ENCODE measurements around the gene WDR37. TPM values are rescaled to one million over a fixed set of nuclear protein-coding genes. Genes with fewer than 3 reads are reported as not detected.
A peak's percentile ranks its signal among the peaks of the same experiment; 100 is the strongest.

Gene WDR37
- total and polyA plus RNA-seq, 2 donors (not counting 1 experiment from before 2014, with no cell fraction given), result 17.3 to 33.2 TPM

DNA sequence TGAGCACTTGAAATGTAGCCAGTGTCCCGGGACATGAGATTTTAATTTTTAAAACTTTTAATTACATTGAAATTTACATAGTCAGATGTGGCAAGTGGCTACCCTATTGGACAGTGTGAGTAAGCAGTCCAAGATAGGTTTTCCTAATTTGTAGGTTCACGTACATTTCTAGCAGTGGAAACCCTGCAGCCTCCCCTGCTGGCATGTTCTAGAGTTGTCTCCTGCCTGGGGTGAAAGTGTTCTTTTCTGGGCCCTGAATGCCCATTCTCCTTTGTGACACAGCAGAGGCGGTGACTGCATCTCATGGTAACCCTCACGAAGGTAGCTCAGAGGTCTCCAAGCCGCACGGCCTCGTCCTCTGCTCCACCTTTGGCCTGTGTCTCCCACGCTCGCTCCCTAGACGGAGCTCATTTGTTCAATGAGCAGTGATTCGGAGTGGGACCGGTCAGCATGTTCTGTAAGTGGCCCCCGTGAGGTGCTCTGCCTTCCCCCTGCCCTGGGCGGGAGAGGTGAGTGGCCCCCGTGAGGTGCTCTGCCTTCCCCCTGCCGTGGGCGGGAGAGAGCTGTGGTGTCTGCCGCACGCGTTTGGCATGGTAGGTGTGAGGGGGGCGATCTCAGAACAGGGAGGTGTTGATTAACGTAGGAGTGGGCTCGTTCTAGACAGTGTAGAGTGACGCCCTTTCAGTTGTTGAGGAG, 18.0 kb downstream of the WDR37 start:
- intact Hi-C loops (cut with micrococcal nuclease), result no loop called here
- TF ChIP-seq EZH2 (IDR thresholded peaks at IDR 0.05; ENCODE audit: borderline replicate concordance, insufficient read depth, low read depth, low read length, poor library complexity, severe bottlenecking), result no peak
- TF ChIP-seq, protein P1, sequence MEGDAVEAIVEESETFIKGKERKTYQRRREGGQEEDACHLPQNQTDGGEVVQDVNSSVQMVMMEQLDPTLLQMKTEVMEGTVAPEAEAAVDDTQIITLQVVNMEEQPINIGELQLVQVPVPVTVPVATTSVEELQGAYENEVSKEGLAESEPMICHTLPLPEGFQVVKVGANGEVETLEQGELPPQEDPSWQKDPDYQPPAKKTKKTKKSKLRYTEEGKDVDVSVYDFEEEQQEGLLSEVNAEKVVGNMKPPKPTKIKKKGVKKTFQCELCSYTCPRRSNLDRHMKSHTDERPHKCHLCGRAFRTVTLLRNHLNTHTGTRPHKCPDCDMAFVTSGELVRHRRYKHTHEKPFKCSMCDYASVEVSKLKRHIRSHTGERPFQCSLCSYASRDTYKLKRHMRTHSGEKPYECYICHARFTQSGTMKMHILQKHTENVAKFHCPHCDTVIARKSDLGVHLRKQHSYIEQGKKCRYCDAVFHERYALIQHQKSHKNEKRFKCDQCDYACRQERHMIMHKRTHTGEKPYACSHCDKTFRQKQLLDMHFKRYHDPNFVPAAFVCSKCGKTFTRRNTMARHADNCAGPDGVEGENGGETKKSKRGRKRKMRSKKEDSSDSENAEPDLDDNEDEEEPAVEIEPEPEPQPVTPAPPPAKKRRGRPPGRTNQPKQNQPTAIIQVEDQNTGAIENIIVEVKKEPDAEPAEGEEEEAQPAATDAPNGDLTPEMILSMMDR (IDR thresholded peaks at IDR 0.05), result no peak
- ChIA-PET CTCF (interaction anchor here (1.1 kb wide), 1 partner anchor 564 kb away, joined by 3 read pairs; no protein-coding TSS in a partner anchor), POLR2A (no interaction called here)
- H4K20me1 ChIP-seq (ENCODE audit: control insufficient read depth, insufficient read depth, low read length, poor library complexity, severe bottlenecking), result peaks cover 42% of the 10 kb centered on the region
- H3K4me3 ChIP-seq (ENCODE audit: control extremely low read depth in 1 of 5, extremely low read depth in 1 of 5, insufficient read depth in 1 of 5, low read depth in 2 of 5, low read length in 4 of 5), result no peak overlapping the region
- no peak overlapping the region for H3K27ac Mint-ChIP-seq
- H3K27ac ChIP-seq (ENCODE audit: low read length in 2 of 2), result no peak overlapping the region
- H2AFZ ChIP-seq (ENCODE audit: insufficient read depth, low read depth, low read length, poor library complexity, severe bottlenecking), result no peak overlapping the region
- DNase-seq, result no peak
- H3K9ac ChIP-seq (ENCODE audit: low read length), result no peak overlapping the region
- 97% methylated on average over 16 of the region's 24 CpGs for WGBS (ENCODE audit: insufficient coverage)
- no peaks in the 10 kb centered on the region for H3K4me1 ChIP-seq (ENCODE audit: control insufficient read depth in 2 of 2, insufficient read depth in 2 of 2, low read length in 2 of 2)
- ATAC-seq (ENCODE audit: low read depth), result no peak
- no peak overlapping the region for H3K4me3 Mint-ChIP-seq
- H3K27me3 Mint-ChIP-seq, result no peaks in the 10 kb centered on the region
- no peak overlapping the region for H3K4me2 ChIP-seq (replicated peaks; ENCODE audit: low read depth, low read length, poor library complexity, severe bottlenecking)
- H3K9me3 Mint-ChIP-seq (ENCODE audit: insufficient read depth), result no peaks in the 10 kb centered on the region
- no peaks in the 10 kb centered on the region for H3K27me3 ChIP-seq (replicated peaks in 1 of 4; ENCODE audit: control extremely low read depth in 1 of 4, control insufficient read depth in 3 of 4, insufficient read depth in 4 of 4, low read length in 3 of 4)
- H3K79me2 ChIP-seq (ENCODE audit: control insufficient read depth, insufficient read depth, low read length), result peaks cover 37% of the 10 kb centered on the region
- H3K4me1 Mint-ChIP-seq, result peaks cover 5% of the 10 kb centered on the region
- H3K36me3 ChIP-seq (replicated peaks in 1 of 2; ENCODE audit: control extremely low read depth in 1 of 2, control insufficient read depth in 1 of 2, extremely low read depth in 1 of 2, insufficient read depth in 2 of 2, low read length in 1 of 2), result peaks cover 0 to 38% of the 10 kb centered on the region in 2 experiments
- H3K9me3 ChIP-seq (ENCODE audit: control extremely low read depth in 1 of 3, control insufficient read depth in 2 of 3, insufficient read depth in 1 of 3, low read length in 2 of 3), result no peaks in the 10 kb centered on the region

DNA sequence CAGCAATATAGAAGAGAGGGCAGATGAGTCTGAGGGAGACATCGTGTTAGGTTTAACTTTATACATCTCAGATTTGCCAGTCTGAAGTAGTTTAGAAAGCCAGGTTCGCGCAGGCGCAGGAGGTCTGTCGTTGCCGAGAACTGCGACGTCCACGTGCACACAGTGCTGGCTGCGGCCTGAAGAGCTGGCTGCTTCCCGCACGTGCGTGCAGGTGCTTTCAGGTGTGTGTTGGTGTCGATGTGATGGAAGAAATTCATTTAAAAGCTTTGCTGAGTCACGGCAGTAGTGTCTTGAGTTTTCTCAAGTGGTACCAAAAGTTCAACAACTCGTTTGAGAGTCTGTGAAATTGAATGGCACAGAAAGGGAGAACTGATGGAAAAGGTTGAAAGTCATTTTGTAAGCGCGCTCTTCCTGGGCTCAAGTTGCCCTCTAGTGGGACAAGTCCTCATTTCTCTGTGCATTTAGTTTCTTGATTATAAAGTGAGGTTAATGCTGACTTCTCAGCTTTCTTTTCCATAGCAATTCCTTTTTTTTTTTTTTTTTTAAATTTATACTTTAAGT, 18.6 kb downstream of the WDR37 start:
- H4K20me1 ChIP-seq (ENCODE audit: control insufficient read depth, insufficient read depth, low read length, poor library complexity, severe bottlenecking), result peaks cover 42% of the 10 kb centered on the region
- TF ChIP-seq, protein P1 (IDR thresholded peaks at IDR 0.05), result peak; percentile 35
- TF ChIP-seq EZH2 (IDR thresholded peaks at IDR 0.05; ENCODE audit: borderline replicate concordance, insufficient read depth, low read depth, low read length, poor library complexity, severe bottlenecking), result no peak
- intact Hi-C loops (cut with micrococcal nuclease), result no loop called here
- 93% methylated on average over 18 of the region's 18 CpGs for WGBS (ENCODE audit: insufficient coverage)
- Mint-ChIP-seq H3K9me3 (ENCODE audit: insufficient read depth) (no peaks in the 10 kb centered on the region), H3K4me3 (no peak overlapping the region), H3K27me3 (no peaks in the 10 kb centered on the region), H3K27ac (no peak overlapping the region), H3K4me1 (no peaks in the 10 kb centered on the region)
- H3K27ac ChIP-seq (ENCODE audit: low read length in 2 of 2), result no peak overlapping the region
- H3K9ac ChIP-seq (ENCODE audit: low read length), result no peak overlapping the region
- H3K4me3 ChIP-seq (ENCODE audit: control extremely low read depth in 1 of 5, extremely low read depth in 1 of 5, insufficient read depth in 1 of 5, low read depth in 2 of 5, low read length in 4 of 5), result no peak overlapping the region
- no peak for DNase-seq
- ChIA-PET CTCF (interaction anchor here (1.1 kb wide), 1 partner anchor 564 kb away, joined by 3 read pairs; no protein-coding TSS in a partner anchor), POLR2A (no interaction called here)
- H3K36me3 ChIP-seq (replicated peaks in 1 of 2; ENCODE audit: control extremely low read depth in 1 of 2, control insufficient read depth in 1 of 2, extremely low read depth in 1 of 2, insufficient read depth in 2 of 2, low read length in 1 of 2), result peaks cover 0 to 45% of the 10 kb centered on the region in 2 experiments
- no peak overlapping the region for H3K4me2 ChIP-seq (replicated peaks; ENCODE audit: low read depth, low read length, poor library complexity, severe bottlenecking)
- peaks cover 40% of the 10 kb centered on the region for H3K79me2 ChIP-seq (ENCODE audit: control insufficient read depth, insufficient read depth, low read length)
- H3K4me1 ChIP-seq (ENCODE audit: control insufficient read depth in 2 of 2, insufficient read depth in 2 of 2, low read length in 2 of 2), result no peaks in the 10 kb centered on the region
- H3K27me3 ChIP-seq (replicated peaks in 1 of 4; ENCODE audit: control extremely low read depth in 1 of 4, control insufficient read depth in 3 of 4, insufficient read depth in 4 of 4, low read length in 3 of 4), result no peaks in the 10 kb centered on the region
- ATAC-seq (ENCODE audit: low read depth), result no peak
- H3K9me3 ChIP-seq (ENCODE audit: control extremely low read depth in 1 of 3, control insufficient read depth in 2 of 3, insufficient read depth in 1 of 3, low read length in 2 of 3), result no peaks in the 10 kb centered on the region
- no peak overlapping the region for H2AFZ ChIP-seq (ENCODE audit: insufficient read depth, low read depth, low read length, poor library complexity, severe bottlenecking)

Data from B cell (primary cell).